NCI-H2107 treated with DMSO at 0.1 percent for 48 hours (cell line): Measurements from ENCODE around the gene PANX2.

Experiments
- DNase-seq: peaks from one replicate; lab custom pipeline; 2025; ENCODE audit not compliant: unreplicated experiment; lab: John Stamatoyannopoulos, UW

The PANX2 gene

GRCh38 chr22:50211147-50211546, 40.6 kb downstream of the PANX2 start:
- DNase-seq: no peak

GRCh38 chr22:50213263-50213662, 42.7 kb downstream of the PANX2 start:
- DNase-seq: no peak

- no peak for DNase-seq
These were observed 44.9 kb downstream of the PANX2 start for GRCh38 chr22:50215297-50216054.

- no peak for DNase-seq
These were observed 45.6 kb downstream of the PANX2 start for GRCh38 chr22:50216055-50216683.

- DNase-seq: no peak
These were observed 46.4 kb downstream of the PANX2 start for GRCh38 chr22:50216684-50217520.

GRCh38 chr22:50217543-50218152, 47.1 kb downstream of the PANX2 start:
- no peak for DNase-seq

GRCh38 chr22:50218153-50218995, 47.8 kb downstream of the PANX2 start:
- DNase-seq: no peak

- DNase-seq: peak; percentile 36
These were observed 48.6 kb downstream of the PANX2 start for GRCh38 chr22:50218996-50219727.

- DNase-seq: no peak
These were observed 49.5 kb downstream of the PANX2 start for GRCh38 chr22:50219800-50220602.

GRCh38 chr22:50220603-50221409, 50.3 kb downstream of the PANX2 start:
- DNase-seq: no peak

GRCh38 chr22:50221410-50222300, 51.1 kb downstream of the PANX2 start:
- DNase-seq: no peak

GRCh38 chr22:50222508-50222907, 52.0 kb downstream of the PANX2 start:
- DNase-seq: no peak

GRCh38 chr22:50224071-50224470, 53.5 kb downstream of the PANX2 start:
- no peak for DNase-seq

GRCh38 chr22:50225200-50225969, 54.9 kb downstream of the PANX2 start:
- DNase-seq: no peak

- no peak for DNase-seq
These were observed 55.7 kb downstream of the PANX2 start for GRCh38 chr22:50226063-50226874.

- DNase-seq: no peak
These were observed 56.3 kb downstream of the PANX2 start for GRCh38 chr22:50226875-50227165.
